BLaER1 treated with 17β-estradiol and CSF1 and Interleukin-3, amounts not matched to agents 10 nM and 100 nM (cell line): ENCODE data around the gene MGST2.

ENCODE experiments used
- H3K27ac ChIP-seq, 11 experiments: shearing (Covaris generic); formaldehyde crosslinking; 2 replicates each; pipeline ENCODE4 v1.8.1; 2022
- H3K27me3 ChIP-seq, 11 experiments: shearing (Covaris generic); formaldehyde crosslinking; 2 replicates each; pipeline ENCODE4 v1.8.1; 2022
- H3K36me3 ChIP-seq, 11 experiments: shearing (Covaris generic); formaldehyde crosslinking; 2 replicates each; pipeline ENCODE4 v1.8.1; 2022
- H3K4me1 ChIP-seq, 10 experiments: shearing (Covaris generic); formaldehyde crosslinking; 2 replicates each; pipeline ENCODE4 v1.8.1; 2022
- H3K4me2 ChIP-seq, 11 experiments: shearing (Covaris generic); formaldehyde crosslinking; 2 replicates each; pipeline ENCODE4 v1.8.1; 2022
- H3K4me3 ChIP-seq, 10 experiments: shearing (Covaris generic); formaldehyde crosslinking; 2 replicates each; pipeline ENCODE4 v1.8.1; 2022
- H3K9ac ChIP-seq, 11 experiments: shearing (Covaris generic); formaldehyde crosslinking; 2 replicates each; pipeline ENCODE4 v1.8.1; 2022
- H3K9me3 ChIP-seq, 11 experiments: shearing (Covaris generic); formaldehyde crosslinking; replicated peaks in 1 of 11; 2 replicates each; pipeline ENCODE4 v1.8.1; 2022
- H4K20me1 ChIP-seq, 11 experiments: shearing (Covaris generic); formaldehyde crosslinking; 2 replicates each; pipeline ENCODE4 v1.8.1; 2022
- Cebpa-rat ChIP-seq, 11 experiments: shearing (Covaris generic); IDR thresholded peaks; 2 replicates each; pipeline ENCODE4 v1.8.1; 2022

Gene MGST2

DNA sequence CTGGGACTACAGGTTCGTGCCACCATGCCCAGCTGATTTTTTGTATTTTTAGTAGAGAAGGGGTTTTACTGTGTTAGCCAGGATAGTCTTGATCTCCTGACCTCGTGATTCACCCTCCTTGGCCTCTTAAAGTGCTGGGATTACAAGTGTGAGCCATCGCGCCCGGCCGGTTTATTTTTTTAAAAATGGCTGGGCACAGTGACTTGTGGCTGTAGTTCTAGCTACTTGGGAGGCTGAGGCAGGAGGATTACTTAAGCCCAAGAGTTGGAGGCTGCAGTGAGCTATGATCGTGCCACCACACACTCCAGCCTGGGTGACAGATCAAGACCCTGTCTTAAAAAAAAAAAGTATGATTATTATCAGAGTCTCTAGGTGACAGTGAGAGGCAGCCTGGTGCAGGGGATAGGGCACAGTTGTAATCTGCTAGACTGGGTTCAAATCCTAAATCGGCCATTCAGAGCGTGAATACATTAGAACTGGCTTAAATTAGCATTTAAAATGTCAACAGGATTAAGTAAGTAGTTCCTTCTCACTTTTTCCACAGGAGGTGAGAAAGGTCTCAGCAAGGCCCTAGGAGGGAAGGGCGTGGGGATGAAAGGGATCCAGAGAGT is 435 bp upstream of the MGST2 start:
- peak overlapping the region; percentile 68 to 83 (median 77) for H3K4me2 ChIP-seq
- H3K27me3 ChIP-seq, result peaks cover 0 to 18% (median 14%) of the 10 kb centered on the region in 11 experiments; a peak in 10 of 22 replicates
- no peaks in the 10 kb centered on the region for H4K20me1 ChIP-seq
- 0 out of 22 replicates have a peak, but pooled peaks cover 0 to 4% (median 0%) of the 10 kb centered on the region in 11 experiments for H3K9me3 ChIP-seq
- peaks cover 14 to 32% (median 21%) of the 10 kb centered on the region in 10 experiments for H3K4me1 ChIP-seq
- peak overlapping the region; percentile 5 to 75 (median 63); a peak in 17 of 22 replicates for H3K27ac ChIP-seq
- peak overlapping the region; percentile 56 to 79 (median 72) for H3K9ac ChIP-seq
- peak overlapping the region; percentile 45 to 71 (median 60) for H3K4me3 ChIP-seq
- no peaks in the 10 kb centered on the region for H3K36me3 ChIP-seq
- no peak for TF ChIP-seq Cebpa-rat (IDR thresholded peaks at IDR 0.05)

DNA sequence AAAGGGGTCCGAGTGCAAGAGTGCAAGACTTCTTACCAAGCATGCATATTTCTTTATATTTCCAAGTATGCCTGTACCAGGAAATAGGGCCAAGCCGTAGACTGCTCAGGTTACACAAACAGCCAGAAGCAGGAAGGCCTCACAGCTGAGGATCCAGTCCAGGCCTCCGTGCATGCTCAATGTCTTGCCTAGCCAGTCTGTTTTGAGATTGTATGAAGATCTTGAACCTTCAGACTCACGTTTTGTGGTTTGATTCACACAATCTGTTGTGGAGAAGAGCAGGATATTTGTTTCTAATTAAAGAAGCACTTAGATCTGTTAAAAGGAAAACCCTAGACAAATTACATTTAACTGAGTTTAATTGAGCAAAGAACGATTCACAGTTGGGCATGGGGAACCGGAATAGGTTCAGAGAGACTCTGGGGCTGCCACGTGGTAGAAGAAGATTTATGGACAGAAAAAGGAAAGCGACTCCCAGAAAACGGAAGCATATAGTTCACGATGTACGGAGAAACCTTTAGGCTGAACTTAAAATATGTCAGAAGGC is 1.2 kb downstream of the MGST2 start:
- H3K9ac ChIP-seq, result peak overlapping the region in 6 of 11 experiments; percentile 20 to 78 (median 74); a peak in 8 of 22 replicates
- H3K4me3 ChIP-seq, result peak overlapping the region in 7 of 10 experiments; percentile 52 to 71 (median 61); a peak in 13 of 20 replicates
- H3K27ac ChIP-seq, result peak overlapping the region in 2 of 11 experiments; percentile 63 to 74; a peak in 2 of 22 replicates
- no peaks in the 10 kb centered on the region for H4K20me1 ChIP-seq
- no peaks in the 10 kb centered on the region for H3K36me3 ChIP-seq
- 0 out of 22 replicates have a peak, but pooled peaks cover 0 to 4% (median 0%) of the 10 kb centered on the region in 11 experiments for H3K9me3 ChIP-seq
- no peak for TF ChIP-seq Cebpa-rat (IDR thresholded peaks at IDR 0.05)
- H3K4me2 ChIP-seq, result peak overlapping the region; percentile 68 to 83 (median 77)
- peaks cover 0 to 18% (median 14%) of the 10 kb centered on the region in 11 experiments; a peak in 10 of 22 replicates for H3K27me3 ChIP-seq
- H3K4me1 ChIP-seq, result peaks cover 11 to 20% (median 15%) of the 10 kb centered on the region in 10 experiments

DNA sequence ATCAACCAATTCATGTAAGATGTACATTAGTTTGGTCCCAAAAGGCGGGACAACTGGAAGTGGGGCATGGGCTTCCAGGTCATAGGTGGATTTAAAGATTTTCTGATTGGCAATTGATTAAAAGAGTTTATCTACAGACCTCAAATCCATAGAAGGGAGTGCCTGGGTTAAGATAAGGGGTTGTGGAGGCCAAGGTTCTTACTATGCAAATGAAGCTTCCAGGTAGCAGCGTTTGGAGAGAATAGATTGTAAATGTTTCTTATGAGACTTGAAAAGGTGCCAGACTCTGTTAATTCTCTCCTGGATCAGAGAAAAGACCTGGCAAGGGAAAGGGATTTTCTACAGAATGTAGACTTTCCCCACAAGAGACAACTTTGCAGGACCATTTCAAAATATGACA is 2.4 kb downstream of the MGST2 start:
- no peak overlapping the region for H3K4me3 ChIP-seq
- no peak overlapping the region for H3K4me2 ChIP-seq
- H3K9me3 ChIP-seq, result 0 out of 22 replicates have a peak, but pooled peaks cover 0 to 4% (median 0%) of the 10 kb centered on the region in 11 experiments
- H3K4me1 ChIP-seq, result peaks cover 11 to 20% (median 15%) of the 10 kb centered on the region in 10 experiments
- no peak overlapping the region for H3K27ac ChIP-seq
- no peaks in the 10 kb centered on the region for H3K36me3 ChIP-seq
- H3K9ac ChIP-seq, result no peak overlapping the region
- TF ChIP-seq Cebpa-rat (IDR thresholded peaks at IDR 0.05), result no peak
- peaks cover 0 to 18% (median 14%) of the 10 kb centered on the region in 11 experiments; a peak in 10 of 22 replicates for H3K27me3 ChIP-seq
- H4K20me1 ChIP-seq, result no peaks in the 10 kb centered on the region

DNA sequence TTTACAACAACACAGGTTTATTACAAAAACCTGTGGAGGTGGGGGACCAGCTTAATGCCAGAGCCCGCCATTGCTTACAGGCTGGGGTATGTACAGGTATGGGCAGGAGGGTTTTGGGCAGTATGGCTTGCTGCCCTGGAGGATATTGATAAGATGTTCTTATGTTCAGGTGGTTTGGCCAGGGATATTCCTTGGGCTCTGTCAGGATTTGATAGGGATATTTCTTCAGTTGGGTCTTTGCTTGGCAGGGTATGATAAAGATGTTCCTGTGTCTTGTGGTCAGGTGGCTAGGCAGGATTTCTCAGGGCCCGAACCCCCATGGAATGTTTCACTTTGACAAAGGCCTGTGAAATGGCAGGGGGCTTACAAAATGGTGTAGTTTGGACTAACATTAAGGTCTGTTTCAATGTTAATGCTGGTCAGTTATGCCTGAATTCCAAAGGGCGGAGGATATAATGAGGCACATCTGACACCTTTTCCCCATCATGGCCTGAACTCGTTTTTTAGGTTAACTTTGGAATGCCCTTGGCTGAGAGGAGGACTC is 3.1 kb downstream of the MGST2 start:
- H3K4me3 ChIP-seq, result no peak overlapping the region
- no peak overlapping the region for H3K27ac ChIP-seq
- peaks cover 0 to 18% (median 14%) of the 10 kb centered on the region in 11 experiments; a peak in 10 of 22 replicates for H3K27me3 ChIP-seq
- H3K9me3 ChIP-seq, result 0 out of 22 replicates have a peak, but pooled peaks cover 0 to 4% (median 0%) of the 10 kb centered on the region in 11 experiments
- no peak for TF ChIP-seq Cebpa-rat (IDR thresholded peaks at IDR 0.05)
- H3K4me1 ChIP-seq, result peaks cover 11 to 21% (median 15%) of the 10 kb centered on the region in 10 experiments
- H3K9ac ChIP-seq, result no peak overlapping the region
- H4K20me1 ChIP-seq, result no peaks in the 10 kb centered on the region
- no peak overlapping the region for H3K4me2 ChIP-seq
- no peaks in the 10 kb centered on the region for H3K36me3 ChIP-seq

DNA sequence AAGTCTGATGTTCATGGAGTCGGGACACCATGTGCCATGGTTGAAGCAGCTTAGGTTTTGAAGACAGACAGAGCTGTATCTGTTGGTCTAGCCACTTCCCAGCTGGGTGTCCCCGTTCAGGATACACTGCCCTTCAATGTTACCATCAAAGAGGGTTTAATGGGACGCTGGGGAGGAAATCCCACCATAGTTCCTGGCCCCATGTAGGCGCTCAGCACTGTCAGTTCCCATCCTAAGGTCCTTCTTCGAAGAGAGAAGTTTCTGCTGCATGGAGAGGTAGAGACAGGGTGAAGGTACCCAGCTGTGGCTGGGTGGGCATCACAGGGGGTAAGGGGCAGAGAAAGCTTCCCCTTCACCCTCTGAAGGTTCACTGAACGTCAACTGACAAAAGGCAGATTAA is 3.7 kb downstream of the MGST2 start:
- Histone ChIP-seq H3K9ac (no peak overlapping the region), H3K4me3 (no peak overlapping the region), H3K4me1 (peaks cover 11 to 27% (median 16%) of the 10 kb centered on the region in 10 experiments), H3K9me3 (0 out of 22 replicates have a peak, but pooled peaks cover 0 to 4% (median 0%) of the 10 kb centered on the region in 11 experiments), H3K36me3 (no peaks in the 10 kb centered on the region), H3K27ac (no peak overlapping the region), H3K4me2 (no peak overlapping the region), H4K20me1 (no peaks in the 10 kb centered on the region), H3K27me3 (peaks cover 0 to 18% (median 14%) of the 10 kb centered on the region in 11 experiments; a peak in 10 of 22 replicates)
- TF ChIP-seq Cebpa-rat (IDR thresholded peaks at IDR 0.05), result no peak

DNA sequence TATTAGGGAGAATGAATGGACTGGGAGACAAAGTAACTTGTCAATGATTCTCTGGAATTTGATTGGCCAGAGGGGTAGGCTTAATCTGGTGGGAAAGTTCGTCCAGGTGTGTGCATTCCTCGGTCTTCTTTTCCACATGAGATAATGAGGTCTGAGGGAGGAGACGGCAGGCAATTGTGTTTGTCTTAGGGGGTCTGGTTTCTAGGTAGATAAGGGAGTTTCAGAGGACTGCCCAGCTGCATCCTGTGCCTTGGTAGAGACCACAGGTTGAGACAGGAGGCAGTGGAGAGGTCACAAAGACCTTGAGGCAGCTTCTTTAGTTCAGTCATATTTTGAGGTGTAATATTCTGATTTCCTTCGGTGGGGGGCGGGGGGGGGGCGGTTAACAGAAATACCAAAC is 4.3 kb downstream of the MGST2 start:
- H3K4me3 ChIP-seq, result no peak overlapping the region
- no peak for TF ChIP-seq Cebpa-rat (IDR thresholded peaks at IDR 0.05)

DNA sequence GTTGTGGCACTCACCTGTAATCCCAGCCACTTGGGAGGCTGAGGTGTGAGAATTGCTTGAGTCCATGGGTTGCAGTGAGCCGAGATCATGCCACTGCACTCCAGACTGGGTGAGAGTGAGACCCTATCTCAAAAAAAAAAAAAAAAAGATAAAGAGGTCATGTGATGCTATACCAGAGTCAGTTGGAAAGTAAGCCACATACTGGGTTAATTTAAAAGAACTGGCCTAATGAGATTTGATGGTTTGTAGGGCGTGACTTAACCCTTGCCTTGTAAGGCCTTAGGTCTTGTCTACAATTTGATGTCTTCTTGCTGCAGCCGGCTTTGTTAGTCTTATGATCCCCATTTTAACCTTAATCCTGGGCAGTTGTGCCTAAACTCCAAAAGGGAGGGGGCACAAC is 5.2 kb downstream of the MGST2 start:
- no peak overlapping the region for H3K4me3 ChIP-seq
- no peak overlapping the region for H3K27ac ChIP-seq
- H4K20me1 ChIP-seq, result 0 out of 22 replicates have a peak, but pooled peaks cover 0 to 4% (median 0%) of the 10 kb centered on the region in 11 experiments
- H3K9me3 ChIP-seq, result 0 out of 22 replicates have a peak, but pooled peaks cover 0 to 4% (median 0%) of the 10 kb centered on the region in 11 experiments
- H3K27me3 ChIP-seq, result peaks cover 0 to 8% (median 5%) of the 10 kb centered on the region in 11 experiments; a peak in 10 of 22 replicates
- H3K4me2 ChIP-seq, result no peak overlapping the region
- TF ChIP-seq Cebpa-rat (IDR thresholded peaks at IDR 0.05), result no peak
- no peaks in the 10 kb centered on the region for H3K36me3 ChIP-seq
- H3K4me1 ChIP-seq, result peaks cover 12 to 32% (median 21%) of the 10 kb centered on the region in 10 experiments
- H3K9ac ChIP-seq, result no peak overlapping the region

More for the DNA sequence above, 4.3 kb downstream of the MGST2 start:
- Histone ChIP-seq H3K27ac (no peak overlapping the region), H3K9ac (no peak overlapping the region), H3K4me1 (peaks cover 15 to 32% (median 19%) of the 10 kb centered on the region in 10 experiments), H3K27me3 (peaks cover 0 to 17% (median 13%) of the 10 kb centered on the region in 11 experiments; a peak in 10 of 22 replicates), H3K4me2 (no peak overlapping the region), H3K9me3 (0 out of 22 replicates have a peak, but pooled peaks cover 0 to 4% (median 0%) of the 10 kb centered on the region in 11 experiments), H3K36me3 (no peaks in the 10 kb centered on the region), H4K20me1 (0 out of 22 replicates have a peak, but pooled peaks cover 0 to 3% (median 0%) of the 10 kb centered on the region in 11 experiments)

DNA sequence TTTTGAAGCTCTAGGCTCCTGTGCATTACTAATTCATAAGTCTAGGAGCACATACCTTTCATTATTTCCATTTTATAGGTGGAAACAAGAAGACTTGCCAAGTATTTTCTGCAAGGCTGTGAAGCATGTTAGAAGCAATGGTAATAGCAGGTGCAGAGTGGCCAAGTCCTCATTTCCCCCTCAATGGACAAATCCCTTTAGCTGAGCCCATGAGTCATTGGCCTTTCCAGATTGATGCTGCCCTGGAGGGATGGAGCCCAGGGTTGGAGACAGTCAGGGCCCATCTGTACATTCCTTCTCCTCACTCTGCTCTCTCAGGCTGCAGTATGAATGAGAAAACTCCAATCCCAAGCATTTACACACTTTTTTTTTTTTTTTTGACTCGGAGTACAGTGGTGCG is 6.6 kb downstream of the MGST2 start:
- Histone ChIP-seq H3K9ac (no peak overlapping the region), H3K9me3 (0 out of 22 replicates have a peak, but pooled peaks cover 0 to 4% (median 0%) of the 10 kb centered on the region in 11 experiments), H3K4me3 (no peak overlapping the region), H3K4me2 (no peak overlapping the region), H3K27me3 (no peaks in the 10 kb centered on the region), H3K4me1 (peaks cover 0 to 28% (median 16%) of the 10 kb centered on the region in 10 experiments; a peak in 16 of 20 replicates), H3K27ac (no peak overlapping the region), H4K20me1 (0 out of 22 replicates have a peak, but pooled peaks cover 0 to 4% (median 0%) of the 10 kb centered on the region in 11 experiments), H3K36me3 (no peaks in the 10 kb centered on the region)
- no peak for TF ChIP-seq Cebpa-rat (IDR thresholded peaks at IDR 0.05)
